VCaP (cell line): ENCODE measurements around the gene TSPAN17.

Experiments
- H3K27ac ChIP-seq: fragments of 450-650 bp; 2 replicates; pipeline ENCODE4 v1.5.1; 2017
- TF ChIP-seq, protein P1 (sequence below): fragments of 450-650 bp; conservative IDR thresholded peaks from 2 replicates; pipeline ENCODE4 v1.5.1; 2017; ENCODE audit warnings: mild to moderate bottlenecking, moderate library complexity

TSPAN17 gene

DNA sequence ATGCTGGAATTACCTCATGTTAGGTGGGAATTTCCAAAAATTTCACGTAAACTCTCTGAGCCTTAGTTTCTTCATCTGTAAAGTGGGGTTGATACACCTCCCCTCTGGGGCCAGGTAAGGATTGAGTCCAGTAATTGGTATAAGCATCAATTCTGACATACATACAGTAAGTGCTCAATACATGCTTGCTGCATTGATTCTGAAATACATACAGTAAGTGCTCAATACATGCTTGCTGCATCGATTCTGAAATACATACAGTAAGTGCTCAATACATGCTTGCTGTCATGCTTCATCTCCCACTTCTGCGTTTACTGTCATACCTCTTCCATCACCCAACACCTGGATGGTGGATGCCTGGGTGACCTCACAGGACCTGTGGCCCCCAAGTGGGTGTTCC is 57.1 kb downstream of the TSPAN17 start:
- H3K27ac ChIP-seq: no peak overlapping the region
- TF ChIP-seq, protein P1, sequence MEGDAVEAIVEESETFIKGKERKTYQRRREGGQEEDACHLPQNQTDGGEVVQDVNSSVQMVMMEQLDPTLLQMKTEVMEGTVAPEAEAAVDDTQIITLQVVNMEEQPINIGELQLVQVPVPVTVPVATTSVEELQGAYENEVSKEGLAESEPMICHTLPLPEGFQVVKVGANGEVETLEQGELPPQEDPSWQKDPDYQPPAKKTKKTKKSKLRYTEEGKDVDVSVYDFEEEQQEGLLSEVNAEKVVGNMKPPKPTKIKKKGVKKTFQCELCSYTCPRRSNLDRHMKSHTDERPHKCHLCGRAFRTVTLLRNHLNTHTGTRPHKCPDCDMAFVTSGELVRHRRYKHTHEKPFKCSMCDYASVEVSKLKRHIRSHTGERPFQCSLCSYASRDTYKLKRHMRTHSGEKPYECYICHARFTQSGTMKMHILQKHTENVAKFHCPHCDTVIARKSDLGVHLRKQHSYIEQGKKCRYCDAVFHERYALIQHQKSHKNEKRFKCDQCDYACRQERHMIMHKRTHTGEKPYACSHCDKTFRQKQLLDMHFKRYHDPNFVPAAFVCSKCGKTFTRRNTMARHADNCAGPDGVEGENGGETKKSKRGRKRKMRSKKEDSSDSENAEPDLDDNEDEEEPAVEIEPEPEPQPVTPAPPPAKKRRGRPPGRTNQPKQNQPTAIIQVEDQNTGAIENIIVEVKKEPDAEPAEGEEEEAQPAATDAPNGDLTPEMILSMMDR: no peak

DNA sequence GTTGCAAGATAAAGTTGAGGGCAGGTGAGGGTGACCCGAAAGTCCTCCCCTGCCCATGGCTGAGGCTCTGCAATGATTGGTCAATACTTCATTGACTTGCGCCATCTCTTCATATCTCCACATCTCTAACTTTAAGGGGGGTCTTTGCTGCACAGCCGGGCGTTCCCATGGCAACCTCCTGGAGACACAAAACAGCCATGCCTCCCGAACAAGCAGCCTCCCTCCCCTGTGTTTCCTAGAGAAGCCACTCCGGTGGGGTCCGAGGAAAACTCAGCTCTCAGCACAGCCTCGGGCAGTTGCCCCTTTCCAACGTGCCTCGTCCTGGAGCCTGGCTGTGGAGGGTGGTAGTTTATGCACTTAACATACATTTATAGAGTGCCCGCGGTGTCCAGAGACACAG is 57.5 kb downstream of the TSPAN17 start:
- TF ChIP-seq, protein P1: no peak
- no peak overlapping the region for H3K27ac ChIP-seq
